Astrocyte (in vitro differentiated cells and primary cell): ENCODE results near the gene C11orf58. TPM values are rescaled to one million over a fixed set of nuclear protein-coding genes. Genes with fewer than 3 reads are reported as not detected.

Source experiments
- DNase-seq: peaks from one replicate; pipeline ENCODE4 v3.0.0-alpha.2; 2010; ENCODE audit warnings: low read depth
- FAIRE-seq: peaks from 2 replicates; lab custom pipeline; 2011; peaks lifted over from hg19 to GRCh38; lab: Jason Lieb, UNC
- H2AFZ ChIP-seq: 2 replicates; pipeline ENCODE4 v1.6.0; 2012; ENCODE audit warnings: low read depth, low read length, inconsistent platforms
- H3K27ac ChIP-seq: 2 replicates; pipeline ENCODE4 v1.5.1; 2011; ENCODE audit warnings: low read depth, low read length, inconsistent platforms
- H3K27me3 ChIP-seq: 2 replicates; pipeline ENCODE4 v1.6.0; 2011; ENCODE audit warnings: low read length, inconsistent platforms; ENCODE audit not compliant: insufficient read depth
- H3K36me3 ChIP-seq: 2 replicates; pipeline ENCODE4 v1.5.1; 2011; ENCODE audit warnings: low read length, inconsistent platforms; ENCODE audit not compliant: insufficient read depth
- H3K4me1 ChIP-seq: 2 replicates; pipeline ENCODE4 v1.5.1; 2011; ENCODE audit warnings: low read length, inconsistent platforms; ENCODE audit not compliant: insufficient read depth
- H3K4me2 ChIP-seq: 2 replicates; pipeline ENCODE4 v1.6.0; 2012; ENCODE audit warnings: low read length, inconsistent platforms
- H3K4me3 ChIP-seq: 2 replicates; pipeline ENCODE4 v1.5.1; 2011; ENCODE audit warnings: low read depth, mild to moderate bottlenecking, low read length, inconsistent platforms; ENCODE audit not compliant: insufficient read depth
- H3K79me2 ChIP-seq: 2 replicates; pipeline ENCODE4 v1.6.0; 2012; ENCODE audit warnings: mild to moderate bottlenecking, low read length, inconsistent platforms; ENCODE audit not compliant: insufficient read depth
- H3K9ac ChIP-seq: 2 replicates; pipeline ENCODE4 v1.6.0; 2012; ENCODE audit warnings: mild to moderate bottlenecking, low read length, inconsistent platforms
- H3K9me3 ChIP-seq: 2 replicates; pipeline ENCODE4 v1.5.1; 2012; ENCODE audit warnings: low read depth, mild to moderate bottlenecking, low read length, inconsistent platforms; ENCODE audit not compliant: insufficient read depth
- H4K20me1 ChIP-seq: 2 replicates; pipeline ENCODE4 v1.6.0; 2012; ENCODE audit warnings: low read length, inconsistent platforms; ENCODE audit not compliant: insufficient read depth
- H3K27ac Mint-ChIP-seq: one replicate; pipeline ENCODE4 v1.8.0; 2021; ENCODE audit warnings: mild to moderate bottlenecking, mixed read lengths; ENCODE audit not compliant: unreplicated experiment
- H3K27me3 Mint-ChIP-seq: one replicate; pipeline ENCODE4 v1.8.0; 2021; ENCODE audit warnings: low read depth, mixed read lengths; ENCODE audit not compliant: unreplicated experiment
- H3K36me3 Mint-ChIP-seq: one replicate; pipeline ENCODE4 v1.8.0; 2021; ENCODE audit warnings: low read depth, mixed read lengths; ENCODE audit not compliant: unreplicated experiment
- H3K4me1 Mint-ChIP-seq: one replicate; pipeline ENCODE4 v1.8.0; 2021; ENCODE audit warnings: low read depth, mixed read lengths; ENCODE audit not compliant: unreplicated experiment
- H3K4me3 Mint-ChIP-seq: one replicate; pipeline ENCODE4 v1.8.0; 2021; ENCODE audit warnings: mild to moderate bottlenecking, moderate library complexity, mixed read lengths; ENCODE audit not compliant: unreplicated experiment
- H3K9me3 Mint-ChIP-seq: one replicate; pipeline ENCODE4 v1.8.0; 2021; ENCODE audit warnings: mild to moderate bottlenecking, mixed read lengths; ENCODE audit not compliant: unreplicated experiment
- CTCF ChIP-seq: IDR thresholded peaks from 2 replicates; pipeline ENCODE4 v1.5.1; 2011; ENCODE audit warnings: low read depth, mild to moderate bottlenecking, inconsistent platforms, low read length, moderate library complexity; ENCODE audit not compliant: insufficient read depth
- EZH2 ChIP-seq: IDR thresholded peaks from 2 replicates; pipeline ENCODE4 v1.6.1; 2012; ENCODE audit warnings: mild to moderate bottlenecking, low read length, inconsistent platforms; ENCODE audit not compliant: insufficient read depth
- total RNA-seq: library from RNA; stranded (reverse); gene quantifications from 2 replicates; pipeline ENCODE4 v1.2.1, GENCODE V29; 2021

C11orf58 gene
- total RNA-seq, 1 donor from 2014 or later: 159 TPM

GRCh38 chr11:16773981-16774935 is 35.8 kb downstream of the C11orf58 start:
- peaks cover 6% of the 10 kb centered on the region for H3K4me1 ChIP-seq
- H3K4me1 Mint-ChIP-seq: peaks cover 4% of the 10 kb centered on the region
- FAIRE-seq: no peak

GRCh38 chr11:16774936-16775613 is 36.6 kb downstream of the C11orf58 start:
- H3K4me1 Mint-ChIP-seq: peaks cover 4% of the 10 kb centered on the region
- H3K4me3 Mint-ChIP-seq: no peak overlapping the region
- H3K27me3 ChIP-seq: peaks cover 12% of the 10 kb centered on the region
- H3K4me3 ChIP-seq: no peak overlapping the region
- H2AFZ ChIP-seq: no peak overlapping the region
- no peaks in the 10 kb centered on the region for H3K9me3 ChIP-seq
- H3K36me3 Mint-ChIP-seq: peaks cover 1% of the 10 kb centered on the region
- FAIRE-seq (no peak), DNase-seq (no peak)
- no peaks in the 10 kb centered on the region for H3K79me2 ChIP-seq
- H3K4me1 ChIP-seq: peaks cover 6% of the 10 kb centered on the region
- H4K20me1 ChIP-seq: no peaks in the 10 kb centered on the region
- no peak overlapping the region for H3K4me2 ChIP-seq
- no peak overlapping the region for H3K9ac ChIP-seq
- TF ChIP-seq EZH2 (no peak), CTCF (no peak)
- peaks cover 3% of the 10 kb centered on the region for H3K9me3 Mint-ChIP-seq
- H3K27ac ChIP-seq: no peak overlapping the region
- H3K36me3 ChIP-seq: no peaks in the 10 kb centered on the region
- peaks cover 4% of the 10 kb centered on the region for H3K27me3 Mint-ChIP-seq
- peak overlapping the region; percentile 12 for H3K27ac Mint-ChIP-seq

More at GRCh38 chr11:16773981-16774935, 35.8 kb downstream of the C11orf58 start:
- no peaks in the 10 kb centered on the region for H3K36me3 ChIP-seq
- no peak for DNase-seq
- H3K27me3 Mint-ChIP-seq: peaks cover 4% of the 10 kb centered on the region
- H3K4me3 Mint-ChIP-seq: no peak overlapping the region
- no peak overlapping the region for H3K4me2 ChIP-seq
- H3K27me3 ChIP-seq: peaks cover 12% of the 10 kb centered on the region
- no peak overlapping the region for H3K27ac Mint-ChIP-seq
- H3K36me3 Mint-ChIP-seq: peaks cover 1% of the 10 kb centered on the region
- no peaks in the 10 kb centered on the region for H3K9me3 ChIP-seq
- no peak overlapping the region for H3K9ac ChIP-seq
- no peaks in the 10 kb centered on the region for H4K20me1 ChIP-seq
- H3K9me3 Mint-ChIP-seq: peaks cover 3% of the 10 kb centered on the region
- H3K79me2 ChIP-seq: no peaks in the 10 kb centered on the region
- no peak overlapping the region for H3K4me3 ChIP-seq
- H3K27ac ChIP-seq: no peak overlapping the region
- H2AFZ ChIP-seq: no peak overlapping the region
- no peak for TF ChIP-seq EZH2
- no peak for TF ChIP-seq CTCF
